CD4-positive, alpha-beta memory T cell (primary cell): ENCODE data around the gene HMCN2. TPM values are rescaled to one million over a fixed set of nuclear protein-coding genes. Genes with fewer than 3 reads are reported as not detected.

ENCODE experiments used
- CTCF ChIA-PET: fragments of 350-600 bp; sonication (Branson Sonifier 250); formaldehyde crosslinking; loops from one replicate; lab custom pipeline; 2021; ENCODE audit warnings: inconsistent platforms; ENCODE audit not compliant: partially characterized antibody; lab: Charles Lee
- POLR2A ChIA-PET: fragments of 350-600 bp; sonication (Branson Sonifier 250); formaldehyde crosslinking; loops from one replicate; lab custom pipeline; 2021; ENCODE audit not compliant: partially characterized antibody; lab: Charles Lee
- DNase-seq, 5 donors: peaks; one replicate each; pipeline versions ENCODE4 v3.0.0 to v3.0.0-alpha.2; 2020 to 2022; ENCODE audit warnings: mixed read lengths in 1 of 5
- H3K27ac ChIP-seq: one replicate; pipeline ENCODE4 v1.7.0; 2013; ENCODE audit warnings: low read depth, low read length
- H3K27me3 ChIP-seq: 2 replicates; pipeline ENCODE4 v1.7.0; 2013; ENCODE audit warnings: mild to moderate bottlenecking, low read length, moderate library complexity; ENCODE audit not compliant: insufficient read depth
- H3K36me3 ChIP-seq: 2 replicates; pipeline ENCODE4 v1.7.0; 2013; ENCODE audit warnings: mild to moderate bottlenecking, low read length, moderate library complexity; ENCODE audit not compliant: insufficient read depth
- H3K4me1 ChIP-seq: 2 replicates; pipeline ENCODE4 v1.7.0; 2013; ENCODE audit warnings: mild to moderate bottlenecking, low read length, moderate library complexity; ENCODE audit not compliant: insufficient read depth
- H3K4me3 ChIP-seq, 2 donors: one replicate each; pipeline ENCODE4 v1.7.0; 2013; ENCODE audit warnings: low read length in 2 of 2, mild to moderate bottlenecking in 1 of 2
- H3K9me3 ChIP-seq, 2 donors: one replicate each; pipeline ENCODE4 v1.7.0; 2013; ENCODE audit warnings: low read length in 2 of 2, control low read depth in 1 of 2; ENCODE audit not compliant: control insufficient read depth in 1 of 2
- H3K27ac Mint-ChIP-seq, 7 donors: one replicate each; pipeline ENCODE4 v1.8.0; 2020 to 2021; ENCODE audit warnings: mixed read lengths in 7 of 7, mild to moderate bottlenecking in 6 of 7, inconsistent platforms in 3 of 7, moderate library complexity in 3 of 7
- H3K27me3 Mint-ChIP-seq, 2 donors: one replicate each; pipeline ENCODE4 v1.8.0; 2020 to 2021; ENCODE audit warnings: mixed read lengths in 2 of 2
- H3K36me3 Mint-ChIP-seq, 2 donors: one replicate each; pipeline ENCODE4 v1.8.0; 2020 to 2021; ENCODE audit warnings: mixed read lengths in 2 of 2, inconsistent platforms in 1 of 2, mild to moderate bottlenecking in 1 of 2
- H3K4me1 Mint-ChIP-seq, 4 donors: one replicate each; pipeline ENCODE4 v1.8.0; 2020 to 2021; ENCODE audit warnings: mixed read lengths in 4 of 4, mild to moderate bottlenecking in 1 of 4
- H3K4me3 Mint-ChIP-seq, 8 donors: one replicate each; pipeline ENCODE4 v1.8.0; 2020 to 2021; ENCODE audit warnings: mixed read lengths in 8 of 8, mild to moderate bottlenecking in 7 of 8, moderate library complexity in 6 of 8, inconsistent platforms in 3 of 8
- H3K9me3 Mint-ChIP-seq, 8 donors: one replicate each; pipeline ENCODE4 v1.8.0; 2020 to 2021; ENCODE audit warnings: mixed read lengths in 8 of 8, mild to moderate bottlenecking in 5 of 8, inconsistent platforms in 3 of 8, moderate library complexity in 1 of 8
- intact Hi-C: fragments of 100-400 bp; cut with micrococcal nuclease; formaldehyde crosslinking; loops from one replicate; pipeline ENCODE4 v1.15.1; 2023
- polyA plus RNA-seq, 2 donors: library from polyadenylated mRNA; unstranded; fragments of 300-500 nt; fragmentation: Illumina TruSeq; gene quantifications; one replicate each; pipeline ENCODE4 v1.2.3, GENCODE V29; 2021
- total RNA-seq, 2 experiments: library from RNA; stranded (reverse); gene quantifications; one replicate each; pipeline ENCODE4 v1.2.3, GENCODE V29; 2021

Gene HMCN2
- total and polyA plus RNA-seq, 4 experiments from 2014 or later: not detected

GRCh38 chr9:130377612-130378011, 112.1 kb downstream of the HMCN2 start:
- CTCF ChIA-PET: no interaction called here
- Histone ChIP-seq H3K4me1 (no peaks in the 10 kb centered on the region), H3K9me3 (no peaks in the 10 kb centered on the region), H3K27ac (no peak overlapping the region), H3K36me3 (no peaks in the 10 kb centered on the region), H3K27me3 (no peaks in the 10 kb centered on the region), H3K4me3 (no peak overlapping the region)
- no peaks in the 10 kb centered on the region for H3K36me3 Mint-ChIP-seq
- no peak overlapping the region for H3K27ac Mint-ChIP-seq
- POLR2A ChIA-PET: no interaction called here
- intact Hi-C loops: no loop called here
- peaks cover 0 to 6% of the 10 kb centered on the region in 2 donors for H3K27me3 Mint-ChIP-seq
- DNase-seq: no peak
- H3K9me3 Mint-ChIP-seq: peaks cover 0 to 1% (median 0%) of the 10 kb centered on the region in 8 donors
- no peaks in the 10 kb centered on the region for H3K4me1 Mint-ChIP-seq
- no peak overlapping the region for H3K4me3 Mint-ChIP-seq

GRCh38 chr9:130378875-130379648, 113.5 kb downstream of the HMCN2 start:
- intact Hi-C loops: no loop called here
- Histone ChIP-seq H3K36me3 (no peaks in the 10 kb centered on the region), H3K4me1 (no peaks in the 10 kb centered on the region), H3K27ac (no peak overlapping the region), H3K4me3 (no peak overlapping the region), H3K9me3 (no peaks in the 10 kb centered on the region), H3K27me3 (no peaks in the 10 kb centered on the region)
- POLR2A ChIA-PET: interaction anchor here (0.6 kb wide), 1 partner anchor 56 kb away, joined by 5 read pairs; no protein-coding TSS in a partner anchor
- Mint-ChIP-seq H3K27ac (no peak overlapping the region), H3K4me1 (no peaks in the 10 kb centered on the region), H3K4me3 (no peak overlapping the region), H3K36me3 (no peaks in the 10 kb centered on the region), H3K9me3 (no peaks in the 10 kb centered on the region), H3K27me3 (peaks cover 0 to 6% of the 10 kb centered on the region in 2 donors)
- DNase-seq: no peak
- CTCF ChIA-PET: no interaction called here

DNA sequence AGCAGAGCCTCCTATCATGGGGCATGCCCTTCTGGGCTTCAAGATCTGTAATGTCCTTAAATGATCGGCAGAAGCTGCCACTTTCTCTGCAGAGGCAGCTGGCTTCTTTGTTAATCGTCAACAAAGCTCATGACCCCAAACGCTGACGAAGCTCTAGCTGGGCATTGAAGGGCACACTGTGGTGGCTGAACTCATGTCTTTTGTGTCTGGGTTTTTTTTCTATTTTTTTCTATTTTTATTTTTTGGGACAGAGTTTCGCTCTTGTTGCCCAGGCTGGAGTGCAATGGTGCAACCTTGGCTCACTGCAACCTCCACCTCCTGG, 114.0 kb downstream of the HMCN2 start:
- Histone ChIP-seq H3K9me3 (no peaks in the 10 kb centered on the region), H3K4me1 (no peaks in the 10 kb centered on the region), H3K27ac (no peak overlapping the region), H3K36me3 (no peaks in the 10 kb centered on the region), H3K4me3 (no peak overlapping the region), H3K27me3 (no peaks in the 10 kb centered on the region)
- CTCF ChIA-PET: no interaction called here
- Mint-ChIP-seq H3K4me1 (no peaks in the 10 kb centered on the region), H3K36me3 (no peaks in the 10 kb centered on the region), H3K27me3 (peaks cover 0 to 6% of the 10 kb centered on the region in 2 donors), H3K4me3 (no peak overlapping the region), H3K9me3 (no peaks in the 10 kb centered on the region), H3K27ac (no peak overlapping the region)
- DNase-seq: no peak
- POLR2A ChIA-PET: interaction anchor here (0.6 kb wide), 1 partner anchor 56 kb away, joined by 5 read pairs; no protein-coding TSS in a partner anchor
- intact Hi-C loops: no loop called here

DNA sequence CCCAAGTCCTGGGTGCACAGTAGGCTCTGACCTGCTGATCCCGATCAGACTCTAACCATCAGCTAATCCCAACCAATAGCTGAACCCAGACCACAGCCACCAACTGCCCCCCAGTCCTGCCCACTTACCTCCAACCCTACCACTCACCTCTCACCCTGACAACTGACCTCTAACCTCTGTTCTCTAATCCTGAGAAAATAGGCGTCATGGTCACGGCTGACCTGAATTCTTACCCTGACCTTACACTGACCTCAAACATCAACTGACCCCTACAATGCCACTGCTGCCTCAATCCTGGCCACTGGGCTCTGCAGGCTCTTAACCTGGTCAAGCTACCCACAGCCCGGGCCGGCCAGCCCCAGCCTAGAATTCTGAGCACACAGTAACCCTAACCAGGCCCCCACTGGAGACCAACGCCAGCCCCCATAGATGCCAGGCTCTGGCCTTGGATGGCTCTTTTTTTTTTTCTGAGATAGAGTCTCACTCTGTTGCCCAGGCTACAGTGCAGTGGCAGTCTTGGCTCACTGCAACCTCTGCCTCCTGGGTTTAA, 115.4 kb downstream of the HMCN2 start:
- no peaks in the 10 kb centered on the region for H3K36me3 ChIP-seq
- Mint-ChIP-seq H3K4me3 (no peak overlapping the region), H3K27me3 (peaks cover 0 to 6% of the 10 kb centered on the region in 2 donors), H3K27ac (no peak overlapping the region), H3K36me3 (no peaks in the 10 kb centered on the region), H3K4me1 (no peaks in the 10 kb centered on the region), H3K9me3 (no peaks in the 10 kb centered on the region)
- H3K4me1 ChIP-seq: no peaks in the 10 kb centered on the region
- intact Hi-C loops: no loop called here
- no peaks in the 10 kb centered on the region for H3K27me3 ChIP-seq
- POLR2A ChIA-PET: no interaction called here
- CTCF ChIA-PET: interaction anchor here (0.6 kb wide), 1 partner anchor 704 kb away, joined by 3 read pairs; no protein-coding TSS in a partner anchor
- H3K4me3 ChIP-seq: no peak overlapping the region
- DNase-seq: no peak
- no peak overlapping the region for H3K27ac ChIP-seq
- no peaks in the 10 kb centered on the region for H3K9me3 ChIP-seq

DNA sequence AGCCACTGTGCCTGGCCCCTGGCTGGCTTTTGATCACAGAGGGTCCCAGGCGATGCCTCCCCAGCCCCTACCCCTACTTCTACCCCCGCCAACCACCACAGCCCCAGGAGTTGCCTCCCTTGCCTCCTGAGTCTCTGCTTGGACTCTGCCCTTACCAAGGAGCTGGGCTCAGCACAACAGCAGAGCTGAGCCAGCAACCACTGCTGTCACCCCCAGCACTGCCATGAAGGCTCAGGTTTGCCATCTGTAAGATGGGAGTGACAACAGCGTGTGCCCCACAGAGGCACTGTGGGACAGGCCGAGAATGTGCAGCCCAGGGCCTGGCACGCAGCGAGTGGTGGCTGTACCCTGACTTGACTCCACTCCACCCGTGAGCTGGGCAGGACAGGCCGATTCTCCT, 116.1 kb downstream of the HMCN2 start:
- no peak overlapping the region for H3K4me3 ChIP-seq
- no peaks in the 10 kb centered on the region for H3K36me3 ChIP-seq
- intact Hi-C loops: no loop called here
- no peak for DNase-seq
- H3K27me3 ChIP-seq: no peaks in the 10 kb centered on the region
- no peaks in the 10 kb centered on the region for H3K4me1 ChIP-seq
- no peak overlapping the region for H3K27ac Mint-ChIP-seq
- POLR2A ChIA-PET: no interaction called here
- CTCF ChIA-PET: no interaction called here
- no peak overlapping the region for H3K4me3 Mint-ChIP-seq
- H3K36me3 Mint-ChIP-seq: no peaks in the 10 kb centered on the region
- H3K27ac ChIP-seq: no peak overlapping the region
- no peaks in the 10 kb centered on the region for H3K9me3 Mint-ChIP-seq
- H3K9me3 ChIP-seq: no peaks in the 10 kb centered on the region
- H3K27me3 Mint-ChIP-seq: peaks cover 0 to 6% of the 10 kb centered on the region in 2 donors
- no peaks in the 10 kb centered on the region for H3K4me1 Mint-ChIP-seq

DNA sequence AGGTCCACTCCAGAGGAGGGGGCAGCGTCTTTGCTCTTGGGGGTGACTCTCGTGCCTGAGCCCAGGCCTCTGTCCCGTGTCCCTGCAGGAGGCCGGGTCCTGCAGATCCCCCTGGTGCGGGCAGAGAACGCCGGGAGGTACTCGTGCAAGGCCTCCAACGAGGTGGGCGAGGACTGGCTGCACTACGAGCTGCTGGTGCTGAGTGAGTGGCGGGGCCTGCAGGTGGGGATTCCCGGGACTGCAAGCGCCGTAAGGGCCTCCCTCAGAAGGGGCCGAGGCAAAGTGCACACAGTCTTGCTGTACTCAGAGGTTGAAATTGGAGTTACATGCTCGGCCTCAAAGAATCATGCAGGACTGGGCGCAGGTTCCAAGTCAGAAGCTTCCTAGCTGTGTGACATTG, 116.5 kb downstream of the HMCN2 start:
- Mint-ChIP-seq H3K4me1 (no peaks in the 10 kb centered on the region), H3K27ac (no peak overlapping the region), H3K9me3 (no peaks in the 10 kb centered on the region), H3K27me3 (peaks cover 0 to 8% of the 10 kb centered on the region in 2 donors), H3K36me3 (no peaks in the 10 kb centered on the region), H3K4me3 (no peak overlapping the region)
- no peak for DNase-seq
- no peak overlapping the region for H3K4me3 ChIP-seq
- H3K27me3 ChIP-seq: no peaks in the 10 kb centered on the region
- POLR2A ChIA-PET: no interaction called here
- no peak overlapping the region for H3K27ac ChIP-seq
- H3K36me3 ChIP-seq: no peaks in the 10 kb centered on the region
- no peaks in the 10 kb centered on the region for H3K9me3 ChIP-seq
- intact Hi-C loops: no loop called here
- CTCF ChIA-PET: no interaction called here
- no peaks in the 10 kb centered on the region for H3K4me1 ChIP-seq

DNA sequence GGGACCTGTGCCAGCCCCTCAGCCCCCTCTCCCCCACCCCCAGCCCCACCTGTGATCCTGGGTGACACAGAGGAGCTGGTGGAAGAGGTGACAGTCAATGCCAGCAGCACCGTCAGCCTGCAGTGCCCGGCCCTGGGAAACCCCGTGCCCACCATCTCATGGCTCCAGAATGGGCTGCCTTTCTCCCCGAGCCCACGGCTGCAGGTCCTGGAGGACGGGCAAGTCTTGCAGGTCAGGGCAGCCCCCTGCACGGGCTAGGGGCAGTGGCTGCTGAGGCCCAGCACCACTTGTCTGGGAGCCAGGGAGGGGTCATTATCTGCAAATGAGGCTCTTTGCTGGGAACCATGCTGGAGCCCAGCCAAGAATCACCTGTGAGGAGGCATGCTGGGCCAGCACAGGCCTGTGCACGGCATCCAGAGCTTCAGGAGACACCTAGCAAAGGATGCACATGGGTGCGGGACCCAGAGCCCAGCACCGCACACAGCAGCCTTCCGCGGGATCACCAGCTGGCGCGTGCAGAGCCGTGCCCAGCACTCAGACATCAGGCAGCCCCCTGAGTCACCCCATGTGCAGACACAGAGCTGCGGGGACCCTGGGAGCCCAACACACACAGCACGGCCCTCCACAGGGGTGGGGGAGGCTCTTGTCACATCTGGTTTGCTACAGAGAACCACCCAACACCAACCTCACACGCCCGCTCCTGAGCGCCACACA, 117.2 kb downstream of the HMCN2 start:
- Mint-ChIP-seq H3K27ac (no peak overlapping the region), H3K27me3 (peaks cover 0 to 7% of the 10 kb centered on the region in 2 donors), H3K4me1 (no peaks in the 10 kb centered on the region), H3K9me3 (no peaks in the 10 kb centered on the region), H3K4me3 (no peak overlapping the region), H3K36me3 (no peaks in the 10 kb centered on the region)
- no peaks in the 10 kb centered on the region for H3K9me3 ChIP-seq
- POLR2A ChIA-PET: no interaction called here
- no peak overlapping the region for H3K4me3 ChIP-seq
- no peaks in the 10 kb centered on the region for H3K36me3 ChIP-seq
- H3K27ac ChIP-seq: no peak overlapping the region
- DNase-seq: no peak
- CTCF ChIA-PET: no interaction called here
- no peaks in the 10 kb centered on the region for H3K4me1 ChIP-seq
- no peaks in the 10 kb centered on the region for H3K27me3 ChIP-seq
- intact Hi-C loops: no loop called here
